ENCODE data around the gene NKAPL.
"Not testable (repeated sequence)": the region's sequence is repeated elsewhere in the genome, so short reads cannot be mapped to it uniquely, and the experiment has no call there.

Gene NKAPL

DNA sequence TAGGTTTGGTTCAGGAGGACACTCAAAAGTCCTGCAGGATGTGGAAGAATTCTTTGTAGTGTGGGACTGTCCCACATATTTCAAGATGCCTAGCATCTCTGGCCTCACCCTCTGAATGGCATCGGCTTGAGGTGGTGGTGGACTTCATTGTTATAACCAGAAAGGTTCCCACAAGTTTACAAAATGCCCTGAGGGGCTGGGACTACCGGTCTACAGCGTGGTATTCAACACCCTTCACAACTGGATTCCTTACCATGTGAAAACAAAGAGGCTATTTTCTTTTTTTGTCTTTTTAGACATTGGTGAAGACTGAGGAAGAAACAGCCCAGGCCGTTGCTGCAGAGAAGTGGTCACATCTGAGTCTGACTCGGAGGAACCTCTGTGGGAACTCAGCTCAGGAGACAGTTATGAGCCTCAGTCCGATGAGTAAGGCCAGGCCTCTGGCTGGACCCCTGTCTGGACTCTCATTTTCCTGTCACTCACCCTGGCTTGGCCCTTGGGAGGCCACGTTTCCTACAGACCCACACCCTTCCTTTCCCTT is 37.5 kb downstream of the NKAPL start:
- DNase-seq (ENCODE audit: low read depth), result no peak
- H3K4me3 ChIP-seq (replicated peaks; ENCODE audit: low read depth, low read length), result no peak overlapping the region
- TF ChIP-seq, protein P1, sequence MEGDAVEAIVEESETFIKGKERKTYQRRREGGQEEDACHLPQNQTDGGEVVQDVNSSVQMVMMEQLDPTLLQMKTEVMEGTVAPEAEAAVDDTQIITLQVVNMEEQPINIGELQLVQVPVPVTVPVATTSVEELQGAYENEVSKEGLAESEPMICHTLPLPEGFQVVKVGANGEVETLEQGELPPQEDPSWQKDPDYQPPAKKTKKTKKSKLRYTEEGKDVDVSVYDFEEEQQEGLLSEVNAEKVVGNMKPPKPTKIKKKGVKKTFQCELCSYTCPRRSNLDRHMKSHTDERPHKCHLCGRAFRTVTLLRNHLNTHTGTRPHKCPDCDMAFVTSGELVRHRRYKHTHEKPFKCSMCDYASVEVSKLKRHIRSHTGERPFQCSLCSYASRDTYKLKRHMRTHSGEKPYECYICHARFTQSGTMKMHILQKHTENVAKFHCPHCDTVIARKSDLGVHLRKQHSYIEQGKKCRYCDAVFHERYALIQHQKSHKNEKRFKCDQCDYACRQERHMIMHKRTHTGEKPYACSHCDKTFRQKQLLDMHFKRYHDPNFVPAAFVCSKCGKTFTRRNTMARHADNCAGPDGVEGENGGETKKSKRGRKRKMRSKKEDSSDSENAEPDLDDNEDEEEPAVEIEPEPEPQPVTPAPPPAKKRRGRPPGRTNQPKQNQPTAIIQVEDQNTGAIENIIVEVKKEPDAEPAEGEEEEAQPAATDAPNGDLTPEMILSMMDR (IDR thresholded peaks at IDR 0.05; ENCODE audit: low read length, missing control alignments), result no peak

DNA sequence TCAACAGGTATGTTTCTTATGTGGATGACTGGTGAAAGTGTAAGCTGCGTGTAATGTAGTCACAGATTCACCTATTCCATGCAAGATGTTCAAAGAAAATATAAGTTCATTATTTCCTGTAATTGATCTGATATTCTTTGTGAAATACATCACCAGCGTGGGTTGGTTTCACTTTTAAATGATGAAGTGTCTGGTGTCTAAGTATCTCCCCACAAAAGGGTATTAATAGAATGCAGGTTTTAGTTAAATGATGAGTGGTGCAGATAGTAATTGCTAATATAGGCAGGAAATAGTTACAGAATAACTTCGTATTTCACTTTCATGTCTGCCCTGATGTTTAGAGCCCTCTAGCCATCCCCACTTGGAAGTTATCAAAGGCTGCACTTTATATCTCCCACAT is 44.5 kb downstream of the NKAPL start:
- DNase-seq (ENCODE audit: low read depth), result no peak
- TF ChIP-seq, protein P1 (IDR thresholded peaks at IDR 0.05; ENCODE audit: low read length, missing control alignments), result no peak
- no peak overlapping the region for H3K4me3 ChIP-seq (replicated peaks; ENCODE audit: low read depth, low read length)

DNA sequence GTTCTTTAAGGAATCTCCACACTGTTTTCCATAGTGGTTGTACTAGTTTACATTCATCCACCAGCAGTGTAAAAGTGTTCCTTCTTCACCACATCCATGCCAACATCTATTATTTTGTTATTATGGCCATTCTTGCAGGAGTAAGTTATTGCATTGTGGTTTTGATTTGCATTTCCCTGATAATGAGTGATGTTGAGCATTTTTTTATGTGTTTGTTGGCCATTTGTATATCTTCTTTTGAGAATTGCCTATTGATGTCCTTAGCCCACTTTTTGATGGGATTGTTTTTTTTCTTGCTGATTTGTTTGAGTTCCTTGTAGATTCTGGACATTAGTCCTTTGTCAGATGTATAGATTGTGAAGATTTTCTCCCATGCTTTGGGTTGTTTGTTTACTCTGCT is 47.3 kb downstream of the NKAPL start:
- H3K4me3 ChIP-seq (replicated peaks; ENCODE audit: low read depth, low read length); DNase-seq (ENCODE audit: low read depth): not testable (repeated sequence)

All from fibroblast of pulmonary artery (primary cell).